ENCODE data around the gene NFE2L1.

DNA sequence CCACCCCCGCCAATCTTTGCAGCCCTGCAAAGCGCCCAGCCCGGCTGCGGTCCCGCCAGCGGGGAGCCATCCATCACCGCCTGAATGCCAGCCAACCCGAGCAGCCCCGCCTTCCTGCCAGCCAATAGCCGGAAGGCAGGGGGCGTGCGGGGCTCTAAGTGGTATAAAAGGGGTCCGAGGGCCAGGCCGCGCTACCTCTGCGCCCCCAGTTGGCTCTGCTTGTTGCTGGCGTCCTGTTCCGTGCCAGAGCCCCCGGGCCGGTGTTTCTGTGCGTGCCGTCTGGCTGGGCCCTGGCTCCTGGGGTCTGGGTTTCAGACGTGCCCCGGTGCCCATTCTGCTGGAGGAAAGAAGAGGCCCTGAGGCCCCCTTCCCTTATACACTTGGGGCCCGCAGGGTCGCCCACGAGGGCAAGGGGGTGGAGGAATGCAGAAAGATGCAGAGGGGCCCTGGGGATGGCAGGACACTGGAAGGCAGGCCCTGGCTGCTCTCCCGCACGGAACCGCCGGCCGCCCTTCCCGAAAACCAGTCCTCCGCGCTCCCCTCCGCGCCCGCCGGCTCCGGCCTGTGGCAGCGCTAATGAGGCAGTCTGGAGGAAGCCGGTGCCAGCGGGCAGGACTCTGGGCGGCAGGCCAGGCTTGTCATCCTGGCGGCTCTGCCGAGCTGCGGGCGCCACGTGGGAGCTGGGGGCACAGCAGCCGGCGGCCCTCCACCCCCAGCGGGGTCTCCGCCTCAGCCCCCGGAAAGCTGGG, 24.6 kb upstream of the NFE2L1 start:
- peak; percentile 8; the same call in 1 of the 2 replicates for TF ChIP-seq CTCF (IDR thresholded peaks at IDR 0.05; ENCODE audit: low read depth, low read length)
- no peak for TF ChIP-seq EZH2phosphoT487 (IDR thresholded peaks at IDR 0.05; ENCODE audit: low read depth)

Data from OCI-LY3 (cell line).